Bronchial epithelial cell (primary cell): ENCODE results near the gene LAMA2. TPM values are rescaled to one million over a fixed set of nuclear protein-coding genes. Genes with fewer than 3 reads are reported as not detected.

Source experiments
- DNase-seq: peaks from one replicate; pipeline ENCODE4 v3.0.0-alpha.2; 2010; ENCODE audit warnings: low read depth
- FAIRE-seq: peaks from 2 replicates; lab custom pipeline; 2011; peaks lifted over from hg19 to GRCh38; lab: Jason Lieb, UNC
- H3K27me3 ChIP-seq: 2 replicates; pipeline ENCODE4 v1.5.1; 2011; ENCODE audit warnings: low read length; ENCODE audit not compliant: control insufficient read depth, insufficient read depth
- H3K36me3 ChIP-seq: 2 replicates; pipeline ENCODE4 v1.5.1; 2011; ENCODE audit warnings: low read length; ENCODE audit not compliant: control insufficient read depth, insufficient read depth
- H3K4me3 ChIP-seq: 2 replicates; pipeline ENCODE4 v1.5.1; 2011; ENCODE audit warnings: mild to moderate bottlenecking, low read depth, low read length, control low read depth
- total RNA-seq: library from RNA; depleted of rRNA; stranded (reverse); fragments of >200 nt; gene quantifications from 2 replicates; pipeline ENCODE4 v1.2.1, GENCODE V29; 2014
- TF ChIP-seq, protein P1 (sequence below): IDR thresholded peaks from 2 replicates; pipeline ENCODE4 v1.5.1; 2011; ENCODE audit warnings: mild to moderate bottlenecking, moderate library complexity, low read length, control low read depth, inconsistent platforms; ENCODE audit not compliant: insufficient read depth, severe bottlenecking

The LAMA2 gene
- total RNA-seq, 1 donor from 2014 or later: 2.6 TPM

GRCh38 chr6:129331450-129332138 lies 448.7 kb downstream of the LAMA2 start:
- Histone ChIP-seq H3K27me3 (no peaks in the 10 kb centered on the region), H3K36me3 (no peaks in the 10 kb centered on the region), H3K4me3 (no peak overlapping the region)
- peak; percentile 58 for DNase-seq
- TF ChIP-seq, protein P1, sequence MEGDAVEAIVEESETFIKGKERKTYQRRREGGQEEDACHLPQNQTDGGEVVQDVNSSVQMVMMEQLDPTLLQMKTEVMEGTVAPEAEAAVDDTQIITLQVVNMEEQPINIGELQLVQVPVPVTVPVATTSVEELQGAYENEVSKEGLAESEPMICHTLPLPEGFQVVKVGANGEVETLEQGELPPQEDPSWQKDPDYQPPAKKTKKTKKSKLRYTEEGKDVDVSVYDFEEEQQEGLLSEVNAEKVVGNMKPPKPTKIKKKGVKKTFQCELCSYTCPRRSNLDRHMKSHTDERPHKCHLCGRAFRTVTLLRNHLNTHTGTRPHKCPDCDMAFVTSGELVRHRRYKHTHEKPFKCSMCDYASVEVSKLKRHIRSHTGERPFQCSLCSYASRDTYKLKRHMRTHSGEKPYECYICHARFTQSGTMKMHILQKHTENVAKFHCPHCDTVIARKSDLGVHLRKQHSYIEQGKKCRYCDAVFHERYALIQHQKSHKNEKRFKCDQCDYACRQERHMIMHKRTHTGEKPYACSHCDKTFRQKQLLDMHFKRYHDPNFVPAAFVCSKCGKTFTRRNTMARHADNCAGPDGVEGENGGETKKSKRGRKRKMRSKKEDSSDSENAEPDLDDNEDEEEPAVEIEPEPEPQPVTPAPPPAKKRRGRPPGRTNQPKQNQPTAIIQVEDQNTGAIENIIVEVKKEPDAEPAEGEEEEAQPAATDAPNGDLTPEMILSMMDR: no peak
- FAIRE-seq: no peak

DNA sequence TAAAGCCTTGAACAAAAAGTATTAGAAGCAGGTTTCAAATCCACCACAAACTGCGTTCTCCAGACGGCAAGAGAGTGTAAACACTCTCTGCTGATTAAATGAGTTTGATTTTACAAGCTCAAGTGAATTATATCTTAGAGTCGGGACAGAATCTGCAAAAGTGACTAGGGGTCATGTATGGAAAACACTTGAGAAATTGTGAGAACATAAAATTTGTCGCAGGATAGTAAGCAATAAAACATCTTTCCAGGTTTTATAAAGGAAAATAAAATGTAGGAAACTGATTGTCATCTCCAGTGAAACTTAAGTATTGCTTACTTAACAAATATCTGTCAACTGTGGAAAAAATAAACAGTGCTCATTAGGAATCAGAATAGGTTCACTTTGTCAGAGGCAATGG lies 452.9 kb downstream of the LAMA2 start:
- FAIRE-seq: no peak
- H3K27me3 ChIP-seq: no peaks in the 10 kb centered on the region

GRCh38 chr6:129338683-129339082 lies 455.7 kb downstream of the LAMA2 start:
- Histone ChIP-seq H3K4me3 (no peak overlapping the region), H3K36me3 (no peaks in the 10 kb centered on the region), H3K27me3 (no peaks in the 10 kb centered on the region)
- TF ChIP-seq, protein P1: no peak
- FAIRE-seq: peak; percentile 88
- no peak for DNase-seq

More for the DNA sequence above, 452.9 kb downstream of the LAMA2 start:
- TF ChIP-seq, protein P1: no peak
- H3K4me3 ChIP-seq: no peak overlapping the region
- no peak for DNase-seq
- no peaks in the 10 kb centered on the region for H3K36me3 ChIP-seq

DNA sequence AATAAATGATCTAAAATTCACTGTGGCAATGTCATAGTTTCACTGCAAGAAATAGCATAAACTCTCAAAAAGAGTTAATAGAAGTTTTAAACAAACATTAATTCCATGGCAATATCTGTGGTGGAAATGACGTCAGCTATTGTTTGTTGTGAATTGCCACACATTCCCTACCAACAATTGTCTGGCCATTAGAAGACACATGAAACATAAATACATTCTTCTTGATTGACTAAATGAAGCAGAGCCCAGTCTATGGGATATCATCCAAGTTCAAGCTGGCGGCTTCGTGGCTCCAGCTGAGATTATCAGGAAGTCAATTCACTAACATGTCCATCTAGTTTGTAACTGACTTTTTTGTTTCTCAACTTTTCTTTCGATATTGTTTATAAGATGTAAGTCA lies 458.0 kb downstream of the LAMA2 start:
- H3K27me3 ChIP-seq: no peaks in the 10 kb centered on the region
- H3K36me3 ChIP-seq: no peaks in the 10 kb centered on the region
- DNase-seq: peak; percentile 87
- TF ChIP-seq, protein P1: no peak
- H3K4me3 ChIP-seq: no peak overlapping the region
- no peak for FAIRE-seq

- TF ChIP-seq, protein P1: no peak
- DNase-seq: no peak
- H3K4me3 ChIP-seq: no peak overlapping the region
- no peak for FAIRE-seq
- H3K27me3 ChIP-seq: no peaks in the 10 kb centered on the region
- H3K36me3 ChIP-seq: no peaks in the 10 kb centered on the region
These were observed 459.3 kb downstream of the LAMA2 start for GRCh38 chr6:129342243-129342642.

- TF ChIP-seq, protein P1: no peak
- no peak for FAIRE-seq
- no peak for DNase-seq
- Histone ChIP-seq H3K36me3 (no peaks in the 10 kb centered on the region), H3K27me3 (no peaks in the 10 kb centered on the region), H3K4me3 (no peak overlapping the region)
These were observed 459.9 kb downstream of the LAMA2 start for GRCh38 chr6:129342796-129343195.
